HG03108 (cell line): ENCODE results near the gene SLC8A3.

Source experiments
- ATAC-seq: cut with Tn5 transposase; IDR thresholded peaks from one replicate; pipeline ENCODE4 v1.9.1; 2021; ENCODE audit warnings: moderate library complexity; ENCODE audit not compliant: unreplicated experiment

The SLC8A3 gene

GRCh38 chr14:70073924-70074566 is 114.7 kb downstream of the SLC8A3 start:
- no peak for ATAC-seq

- ATAC-seq = no peak
Measured at GRCh38 chr14:70069186-70069585, 119.6 kb downstream of the SLC8A3 start.

- ATAC-seq = no peak
Measured at GRCh38 chr14:70067810-70068209, 120.9 kb downstream of the SLC8A3 start.

GRCh38 chr14:70064136-70064865 is 124.5 kb downstream of the SLC8A3 start:
- no peak for ATAC-seq

GRCh38 chr14:70061108-70061507 is 127.6 kb downstream of the SLC8A3 start:
- ATAC-seq = no peak

GRCh38 chr14:70059545-70059944 is 129.2 kb downstream of the SLC8A3 start:
- no peak for ATAC-seq

GRCh38 chr14:70057519-70058136 is 131.1 kb downstream of the SLC8A3 start:
- no peak for ATAC-seq

- no peak for ATAC-seq
Measured at GRCh38 chr14:70052990-70053389, 135.8 kb downstream of the SLC8A3 start.

GRCh38 chr14:70050136-70050535 is 138.6 kb downstream of the SLC8A3 start:
- no peak for ATAC-seq

GRCh38 chr14:70049605-70050004 is 139.1 kb downstream of the SLC8A3 start:
- no peak for ATAC-seq

- ATAC-seq = no peak
Measured at GRCh38 chr14:70048313-70048654, 140.5 kb downstream of the SLC8A3 start.

- no peak for ATAC-seq
Measured at GRCh38 chr14:70047598-70048312, 141.0 kb downstream of the SLC8A3 start.

- ATAC-seq = no peak
Measured at GRCh38 chr14:70045844-70046535, 142.8 kb downstream of the SLC8A3 start.

- no peak for ATAC-seq
Measured at GRCh38 chr14:70045310-70045709, 143.4 kb downstream of the SLC8A3 start.

- ATAC-seq = no peak
Measured at GRCh38 chr14:70043001-70043400, 145.8 kb downstream of the SLC8A3 start.

GRCh38 chr14:70036665-70037064 is 152.1 kb downstream of the SLC8A3 start:
- no peak for ATAC-seq

- ATAC-seq = no peak
Measured at GRCh38 chr14:70034257-70034656, 154.5 kb downstream of the SLC8A3 start.

GRCh38 chr14:70033561-70033960 is 155.2 kb downstream of the SLC8A3 start:
- no peak for ATAC-seq

- ATAC-seq = no peak
Measured at GRCh38 chr14:70033116-70033515, 155.6 kb downstream of the SLC8A3 start.

GRCh38 chr14:70032447-70032846 is 156.3 kb downstream of the SLC8A3 start:
- ATAC-seq = no peak

GRCh38 chr14:70032016-70032415 is 156.7 kb downstream of the SLC8A3 start:
- no peak for ATAC-seq
